Activated CD4-positive, alpha-beta memory T cell treated with anti-CD3 and anti-CD28 coated beads, Interleukin-2, amount 10 ng/mL, durations not matched to agents 7 days and 5 days (primary cell): ENCODE data around the gene C3orf20. TPM values are rescaled to one million over a fixed set of nuclear protein-coding genes. Genes with fewer than 3 reads are reported as not detected.

Experiments used
- CTCF ChIA-PET: fragments of 350-600 bp; sonication (Branson Sonifier 250); formaldehyde crosslinking; loops from one replicate; lab custom pipeline; 2021; ENCODE audit warnings: antibody characterized with exemption, inconsistent platforms; lab: Charles Lee
- POLR2A ChIA-PET: fragments of 350-600 bp; sonication (Branson Sonifier 250); formaldehyde crosslinking; loops from one replicate; lab custom pipeline; 2021; ENCODE audit warnings: antibody characterized with exemption; lab: Charles Lee
- DNase-seq: peaks from one replicate; pipeline ENCODE4 v3.0.0-alpha.2; 2020
- H3K27ac Mint-ChIP-seq: one replicate; pipeline ENCODE4 v1.8.0; 2021; ENCODE audit warnings: mild to moderate bottlenecking, mixed read lengths
- H3K27me3 Mint-ChIP-seq: one replicate; pipeline ENCODE4 v1.8.0; 2021; ENCODE audit warnings: mixed read lengths
- H3K36me3 Mint-ChIP-seq: one replicate; pipeline ENCODE4 v1.8.0; 2021; ENCODE audit warnings: low read depth, mixed read lengths
- H3K4me1 Mint-ChIP-seq: one replicate; pipeline ENCODE4 v1.8.0; 2021; ENCODE audit warnings: mixed read lengths
- H3K4me3 Mint-ChIP-seq: one replicate; pipeline ENCODE4 v1.8.0; 2021; ENCODE audit warnings: mild to moderate bottlenecking, mixed read lengths
- H3K9me3 Mint-ChIP-seq: one replicate; pipeline ENCODE4 v1.8.0; 2021; ENCODE audit warnings: mixed read lengths
- total RNA-seq, 2 experiments: library from RNA; stranded (reverse); gene quantifications; one replicate each; pipeline ENCODE4 v1.2.3, GENCODE V29; 2021

C3orf20 gene
- total RNA-seq, 2 experiments from 2014 or later, result 0.23 TPM; not detected in 1

GRCh38 chr3:14716591-14716990 is 41.6 kb downstream of the C3orf20 start:
- H3K4me1 Mint-ChIP-seq, result no peaks in the 10 kb centered on the region
- no peak for DNase-seq
- peaks cover 3% of the 10 kb centered on the region for H3K36me3 Mint-ChIP-seq
- peaks cover 2% of the 10 kb centered on the region for H3K27me3 Mint-ChIP-seq
- ChIA-PET POLR2A (no interaction called here), CTCF (no interaction called here)
- H3K27ac Mint-ChIP-seq, result no peak overlapping the region
- peaks cover 4% of the 10 kb centered on the region for H3K9me3 Mint-ChIP-seq
- H3K4me3 Mint-ChIP-seq, result no peak overlapping the region

DNA sequence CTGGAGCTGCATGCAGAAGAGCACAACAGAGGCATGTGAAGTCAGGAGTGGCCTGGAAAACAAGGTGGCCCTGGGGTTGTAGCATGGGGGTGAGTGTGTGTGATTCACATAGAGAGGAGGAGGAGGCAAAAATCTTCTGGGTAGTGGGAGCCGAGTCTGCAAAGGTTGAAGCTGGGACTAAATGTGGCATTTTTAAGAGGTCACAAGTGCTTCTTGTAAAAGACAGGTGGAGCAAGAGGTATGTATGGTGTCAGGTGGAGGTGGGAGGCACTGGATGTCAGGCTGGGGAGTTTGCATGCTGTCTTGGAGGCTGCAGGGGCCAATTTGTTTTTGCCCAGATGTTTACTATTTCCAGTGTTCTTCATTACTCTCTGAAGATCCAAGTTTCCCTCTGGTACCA is 42.4 kb downstream of the C3orf20 start:
- H3K36me3 Mint-ChIP-seq, result peaks cover 3% of the 10 kb centered on the region
- ChIA-PET CTCF (no interaction called here), POLR2A (no interaction called here)
- peaks cover 2% of the 10 kb centered on the region for H3K27me3 Mint-ChIP-seq
- H3K4me1 Mint-ChIP-seq, result no peaks in the 10 kb centered on the region
- peaks cover 4% of the 10 kb centered on the region for H3K9me3 Mint-ChIP-seq
- no peak for DNase-seq
- no peak overlapping the region for H3K27ac Mint-ChIP-seq
- H3K4me3 Mint-ChIP-seq, result no peak overlapping the region

DNA sequence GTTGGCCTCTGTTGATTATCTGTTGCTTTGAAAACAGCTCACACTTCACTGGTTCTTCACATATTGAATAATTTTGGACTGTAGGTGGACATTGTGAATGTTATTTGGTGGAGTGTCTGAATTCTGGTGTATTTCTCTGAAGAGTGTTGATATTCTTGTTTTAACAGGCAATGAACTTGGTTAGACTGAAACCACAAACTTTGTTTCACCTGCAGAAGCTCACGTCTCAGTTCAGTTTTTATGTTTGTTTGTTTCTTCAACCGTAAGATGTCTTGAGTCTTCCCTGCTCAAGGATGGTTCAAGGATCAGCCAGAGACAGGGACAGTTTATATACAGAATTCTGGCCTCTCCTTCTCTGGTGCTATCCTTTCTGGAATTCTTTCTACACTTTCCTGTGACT is 43.6 kb downstream of the C3orf20 start:
- ChIA-PET CTCF (interaction anchor here (1.1 kb wide), 1 partner anchor 203 kb away, joined by 3 read pairs; no protein-coding TSS in a partner anchor), POLR2A (no interaction called here)
- H3K9me3 Mint-ChIP-seq, result no peaks in the 10 kb centered on the region
- DNase-seq, result no peak
- no peak overlapping the region for H3K27ac Mint-ChIP-seq
- H3K4me3 Mint-ChIP-seq, result no peak overlapping the region
- H3K4me1 Mint-ChIP-seq, result no peaks in the 10 kb centered on the region
- no peaks in the 10 kb centered on the region for H3K36me3 Mint-ChIP-seq
- peaks cover 2% of the 10 kb centered on the region for H3K27me3 Mint-ChIP-seq

DNA sequence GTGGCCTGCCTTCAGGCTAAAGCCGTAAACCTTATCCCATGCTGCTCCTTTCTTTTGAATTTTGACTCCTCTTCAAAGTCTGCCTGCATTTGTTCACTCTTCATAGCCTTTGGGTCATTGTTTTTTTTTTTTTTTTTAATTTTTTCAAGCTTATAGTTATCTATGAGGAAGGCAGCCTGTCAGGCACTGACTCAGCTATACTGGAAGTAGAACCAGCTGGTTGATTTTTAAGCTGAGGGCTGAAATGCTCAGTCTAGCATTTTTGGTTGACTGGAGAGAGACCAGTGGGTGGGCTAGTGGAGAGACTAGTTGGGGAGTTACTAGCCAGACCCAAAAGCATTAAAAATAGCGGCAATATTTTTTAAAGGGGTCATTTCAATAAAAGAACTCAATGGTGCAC is 44.1 kb downstream of the C3orf20 start:
- POLR2A ChIA-PET, result no interaction called here
- no peak for DNase-seq

GRCh38 chr3:14721126-14721864 is 46.4 kb downstream of the C3orf20 start:
- Mint-ChIP-seq H3K27me3 (peaks cover 2% of the 10 kb centered on the region), H3K4me3 (no peak overlapping the region), H3K36me3 (no peaks in the 10 kb centered on the region), H3K9me3 (no peaks in the 10 kb centered on the region), H3K27ac (no peak overlapping the region), H3K4me1 (no peaks in the 10 kb centered on the region)
- ChIA-PET CTCF (no interaction called here), POLR2A (no interaction called here)
- DNase-seq, result no peak

More for the DNA sequence above, 44.1 kb downstream of the C3orf20 start:
- no peak overlapping the region for H3K27ac Mint-ChIP-seq
- CTCF ChIA-PET, result interaction anchor here (1.1 kb wide), 1 partner anchor 202 kb away, joined by 3 read pairs; no protein-coding TSS in a partner anchor
- H3K36me3 Mint-ChIP-seq, result no peaks in the 10 kb centered on the region
- H3K27me3 Mint-ChIP-seq, result peaks cover 2% of the 10 kb centered on the region
- no peaks in the 10 kb centered on the region for H3K9me3 Mint-ChIP-seq
- H3K4me3 Mint-ChIP-seq, result no peak overlapping the region
- no peaks in the 10 kb centered on the region for H3K4me1 Mint-ChIP-seq

GRCh38 chr3:14725013-14725412 is 50.1 kb downstream of the C3orf20 start:
- POLR2A ChIA-PET, result no interaction called here
- Mint-ChIP-seq H3K27me3 (no peaks in the 10 kb centered on the region), H3K27ac (no peak overlapping the region), H3K36me3 (no peaks in the 10 kb centered on the region), H3K4me1 (no peaks in the 10 kb centered on the region), H3K4me3 (no peak overlapping the region), H3K9me3 (no peaks in the 10 kb centered on the region)
- CTCF ChIA-PET, result no interaction called here
- DNase-seq, result no peak

DNA sequence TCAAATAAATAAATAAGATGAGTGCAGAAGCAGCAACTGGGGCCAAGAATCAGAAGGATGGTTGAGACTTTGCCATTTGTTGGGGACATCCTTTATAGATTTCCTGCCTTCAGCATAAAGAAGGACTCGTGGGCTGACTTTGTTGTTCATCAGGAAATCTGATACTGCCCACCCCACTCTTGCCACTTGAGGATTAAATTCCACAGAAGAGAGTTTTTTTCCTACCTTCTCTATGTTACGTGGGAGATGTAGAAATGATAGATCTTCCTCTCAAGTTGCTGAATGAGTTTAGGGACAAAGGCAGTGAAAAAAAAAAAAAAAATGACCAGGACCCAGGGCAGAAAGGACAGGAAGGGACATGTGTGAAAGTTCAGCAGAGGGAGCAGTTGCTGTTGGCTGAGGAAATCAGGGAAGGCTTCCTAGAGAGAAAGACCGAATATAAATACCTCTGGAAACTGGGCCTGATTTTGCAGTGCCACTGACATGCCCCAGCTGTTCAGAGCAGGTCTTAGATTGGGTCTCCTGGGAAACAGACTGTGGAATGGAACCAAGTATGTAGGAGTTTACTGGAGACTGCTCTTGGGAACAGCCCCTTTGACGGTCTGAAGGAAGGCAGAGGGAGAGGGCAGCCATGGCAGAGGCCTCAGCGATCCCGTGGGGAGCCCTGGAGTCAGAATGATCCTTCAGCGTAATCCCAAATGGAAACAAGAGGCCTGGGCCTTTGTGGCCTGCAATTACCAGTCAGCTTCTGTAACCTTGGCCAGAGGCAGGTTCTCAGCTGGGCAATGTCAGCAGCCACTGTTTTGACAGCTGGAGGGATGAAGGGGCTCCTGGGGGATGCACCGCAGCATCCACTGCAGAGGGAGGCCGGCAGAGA is 50.9 kb downstream of the C3orf20 start:
- CTCF ChIA-PET, result no interaction called here
- Mint-ChIP-seq H3K9me3 (no peaks in the 10 kb centered on the region), H3K27ac (no peak overlapping the region), H3K36me3 (no peaks in the 10 kb centered on the region), H3K4me1 (no peaks in the 10 kb centered on the region), H3K27me3 (no peaks in the 10 kb centered on the region), H3K4me3 (no peak overlapping the region)
- DNase-seq, result no peak
- POLR2A ChIA-PET, result no interaction called here

DNA sequence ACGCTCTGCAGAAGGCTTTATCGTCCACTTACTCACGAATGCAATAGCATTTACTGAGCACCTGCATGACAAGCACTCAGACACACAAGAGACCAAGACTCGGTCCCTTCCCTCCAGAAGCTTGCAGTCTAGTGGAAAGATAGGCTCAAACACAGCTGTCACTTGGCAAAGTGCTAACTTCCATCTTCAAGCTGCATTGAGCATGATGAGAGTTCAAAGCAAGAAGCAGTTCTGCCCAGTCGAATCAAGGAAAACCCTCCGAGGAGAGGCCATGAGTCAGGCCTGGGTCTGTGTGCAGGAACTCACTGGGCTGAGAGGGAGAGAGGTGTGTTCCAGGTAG is 51.5 kb downstream of the C3orf20 start:
- POLR2A ChIA-PET, result no interaction called here
- no peaks in the 10 kb centered on the region for H3K27me3 Mint-ChIP-seq

DNA sequence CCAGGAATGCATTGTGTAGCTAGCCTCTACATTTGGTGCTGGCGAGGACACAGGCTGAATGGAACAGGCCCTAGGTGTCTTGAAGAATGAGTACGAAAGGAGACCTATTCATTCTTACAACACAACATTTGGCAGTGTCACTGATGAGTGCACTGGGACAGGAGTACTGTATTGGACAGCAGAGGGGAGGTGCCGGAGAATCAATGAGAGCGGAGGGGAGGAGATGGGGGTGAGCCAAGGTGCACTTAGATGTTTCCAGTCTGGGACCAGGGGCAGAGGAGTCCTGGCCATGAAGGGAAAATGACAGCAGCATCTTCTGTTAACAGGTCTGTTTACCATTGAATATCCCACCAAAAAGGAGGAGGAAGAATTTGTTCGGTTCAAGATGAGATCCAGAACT is 53.2 kb downstream of the C3orf20 start:
- Mint-ChIP-seq H3K9me3 (no peaks in the 10 kb centered on the region), H3K27me3 (no peaks in the 10 kb centered on the region), H3K4me3 (no peak overlapping the region), H3K4me1 (no peaks in the 10 kb centered on the region), H3K36me3 (no peaks in the 10 kb centered on the region), H3K27ac (no peak overlapping the region)
- POLR2A ChIA-PET, result no interaction called here
- DNase-seq, result no peak
- CTCF ChIA-PET, result no interaction called here

More for the DNA sequence above, 51.5 kb downstream of the C3orf20 start:
- no peak overlapping the region for H3K4me3 Mint-ChIP-seq
- DNase-seq, result no peak
- no peaks in the 10 kb centered on the region for H3K4me1 Mint-ChIP-seq
- H3K27ac Mint-ChIP-seq, result no peak overlapping the region
- CTCF ChIA-PET, result no interaction called here
- no peaks in the 10 kb centered on the region for H3K9me3 Mint-ChIP-seq
- no peaks in the 10 kb centered on the region for H3K36me3 Mint-ChIP-seq

GRCh38 chr3:14730703-14731382 is 55.9 kb downstream of the C3orf20 start:
- CTCF ChIA-PET, result no interaction called here
- H3K4me1 Mint-ChIP-seq, result no peaks in the 10 kb centered on the region
- H3K36me3 Mint-ChIP-seq, result no peaks in the 10 kb centered on the region
- H3K9me3 Mint-ChIP-seq, result no peaks in the 10 kb centered on the region
- no peak overlapping the region for H3K4me3 Mint-ChIP-seq
- POLR2A ChIA-PET, result no interaction called here
- H3K27ac Mint-ChIP-seq, result no peak overlapping the region
- H3K27me3 Mint-ChIP-seq, result peaks cover 3% of the 10 kb centered on the region
- no peak for DNase-seq

- no peak for DNase-seq
- Mint-ChIP-seq H3K4me1 (no peaks in the 10 kb centered on the region), H3K36me3 (no peaks in the 10 kb centered on the region), H3K27me3 (peaks cover 19% of the 10 kb centered on the region), H3K4me3 (no peak overlapping the region), H3K27ac (no peak overlapping the region), H3K9me3 (no peaks in the 10 kb centered on the region)
- ChIA-PET CTCF (no interaction called here), POLR2A (no interaction called here)
Measured at GRCh38 chr3:14740983-14741382, 66.0 kb downstream of the C3orf20 start.

DNA sequence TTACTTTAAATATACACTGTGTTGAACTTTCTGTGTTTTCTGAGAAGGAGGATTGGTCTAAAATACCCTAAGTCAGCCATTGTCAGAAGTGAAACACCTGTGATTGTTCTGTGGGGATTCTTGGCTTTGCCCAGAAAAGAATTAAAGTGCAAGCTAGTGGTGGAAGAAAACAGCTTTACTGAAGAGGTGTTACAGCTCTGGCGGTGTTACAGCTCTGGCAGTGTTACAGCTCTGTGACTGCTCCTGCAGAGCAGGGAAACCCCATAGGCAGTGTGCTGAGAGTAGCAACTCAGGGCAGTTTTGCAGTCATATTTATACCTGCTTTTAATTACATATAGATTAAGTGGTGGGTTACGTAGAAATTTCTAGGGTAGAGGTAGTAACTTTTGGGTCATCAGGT is 66.6 kb downstream of the C3orf20 start:
- POLR2A ChIA-PET, result no interaction called here
- H3K27ac Mint-ChIP-seq, result no peak overlapping the region
- H3K27me3 Mint-ChIP-seq, result peaks cover 23% of the 10 kb centered on the region
- H3K9me3 Mint-ChIP-seq, result no peaks in the 10 kb centered on the region
- CTCF ChIA-PET, result no interaction called here
- no peak overlapping the region for H3K4me3 Mint-ChIP-seq
- DNase-seq, result no peak
- no peaks in the 10 kb centered on the region for H3K36me3 Mint-ChIP-seq
- no peaks in the 10 kb centered on the region for H3K4me1 Mint-ChIP-seq

- H3K36me3 Mint-ChIP-seq, result no peaks in the 10 kb centered on the region
- H3K4me1 Mint-ChIP-seq, result no peaks in the 10 kb centered on the region
- POLR2A ChIA-PET, result no interaction called here
- DNase-seq, result no peak
- no peaks in the 10 kb centered on the region for H3K9me3 Mint-ChIP-seq
- CTCF ChIA-PET, result no interaction called here
- no peak overlapping the region for H3K27ac Mint-ChIP-seq
- no peak overlapping the region for H3K4me3 Mint-ChIP-seq
- H3K27me3 Mint-ChIP-seq, result peaks cover 45% of the 10 kb centered on the region
Measured at GRCh38 chr3:14744556-14744955, 69.6 kb downstream of the C3orf20 start.
